ENCODE measurements around the gene NCOA5.

GRCh38 chr20:46074006-46074405 lies 15.8 kb downstream of the NCOA5 start:
- no peak for TF ChIP-seq PREB (CRISPR knock-in tag; IDR thresholded peaks at IDR 0.05)
- no peak for TF ChIP-seq SIN3A (IDR thresholded peaks at IDR 0.05; ENCODE audit: borderline replicate concordance in 2 of 2, control insufficient read depth in 1 of 2, low read depth in 2 of 2, low read length in 2 of 2)
- TF ChIP-seq COPS2 (conservative IDR thresholded peaks at IDR 0.05): no peak
- no peak for TF ChIP-seq MAFK (IDR thresholded peaks at IDR 0.05; ENCODE audit: low read length)
- no peak for TF ChIP-seq CTCF (IDR thresholded peaks at IDR 0.05 in 2 of 3, conservative IDR thresholded peaks at IDR 0.05 in 1 of 3; ENCODE audit: insufficient read depth in 2 of 3, low read depth in 1 of 3, low read length in 3 of 3)
- no peak for TF ChIP-seq MTA3 (IDR thresholded peaks at IDR 0.05; ENCODE audit: borderline replicate concordance)
- TF ChIP-seq MED1 (CRISPR knock-in tag; IDR thresholded peaks at IDR 0.05; ENCODE audit: borderline replicate concordance): no peak
- TF ChIP-seq BCLAF1 (IDR thresholded peaks at IDR 0.05; ENCODE audit: borderline replicate concordance in 1 of 2, control insufficient read depth in 1 of 2, low read depth in 2 of 2, low read length in 1 of 2): no peak
- TF ChIP-seq CTCFL (IDR thresholded peaks at IDR 0.05; ENCODE audit: borderline replicate concordance, insufficient read depth, low read depth, low read length, poor library complexity, severe bottlenecking): no peak
- no peak for TF ChIP-seq ZNF668 (CRISPR knock-in tag; IDR thresholded peaks at IDR 0.05)
- TF ChIP-seq LARP7 (IDR thresholded peaks at IDR 0.05): no peak
